ENCODE data around the gene MYCBP. TPM values are rescaled to one million over a fixed set of nuclear protein-coding genes. Genes with fewer than 3 reads are reported as not detected.
A peak's percentile ranks its signal among the peaks of the same experiment; 100 is the strongest.

Gene MYCBP
- total RNA-seq (2021; fragmentation: NEBNext Ultra II Directional; extraction: Animal tissue kit (Norgen Biotek cat#: 25700)): 36.8 and 38.2 TPM in 2 replicates
- polyA plus RNA-seq (2011; rRNA removed): 13.0 and 22.4 TPM in 2 replicates
- polyA plus RNA-seq (2011; cell fraction: cytosol; rRNA removed): 16.4 TPM
- polyA plus RNA-seq (2011; cell fraction: nucleus; rRNA removed): 5.4 TPM
- 14.2 to 19.4 TPM (median 16.0 TPM) in 4 replicates for polyA plus RNA-seq (2012, experiment 1 of 2)
- polyA plus RNA-seq (2012, experiment 2 of 2): 7.4 TPM
- 40.9 TPM for polyA plus RNA-seq (2013, experiment 1 of 2)
- 40.7 TPM for polyA plus RNA-seq (2013, experiment 2 of 2)
- 13.4 and 15.4 TPM in 2 replicates for polyA minus RNA-seq (2011; rRNA and poly(A)+ RNA removed)
- polyA minus RNA-seq (2011; cell fraction: cytosol; rRNA and poly(A)+ RNA removed): 10.9 TPM
- polyA minus RNA-seq (2011; cell fraction: nucleus; rRNA and poly(A)+ RNA removed): 3.5 TPM
- long read RNA-seq, experiment 1, transcript MYCBP-204 (4 exons, 819 nt): minor isoform, 7 of 37 reads
- long read RNA-seq, experiment 1, transcript MYCBP-201 (5 exons, 2,818 nt): major isoform, 27 of 37 reads
- long read RNA-seq, experiment 1, partial matches to known transcripts: 3 of 37 reads
- long read RNA-seq, experiment 1, other reads (novel, unspliced or antisense): 0 of 37 reads
- long read RNA-seq, experiment 2, transcript MYCBP-201 (5 exons, 2,818 nt): major isoform, 40 of 45 reads
- long read RNA-seq, experiment 2, partial matches to known transcripts: 0 of 45 reads
- long read RNA-seq, experiment 2, other reads (novel, unspliced or antisense): 3 of 45 reads

- peak; percentile 96 to 99 for DNase-seq (ENCODE audit: low read depth in 1 of 2, low spot score in 2 of 2)
- Histone ChIP-seq H2AFZ (ENCODE audit: low read length) (peak within 1 kb of the TSS; percentile 54), H3K9ac (replicated peaks in 1 of 4; ENCODE audit: extremely low read depth in 1 of 4, low read depth in 3 of 4, low read length in 3 of 4) (peak within 1 kb of the TSS; percentile 15 to 65 (median 53); a peak in 6 of 7 replicates), H3K14ac (ENCODE audit: insufficient read length) (no peak within 1 kb of the TSS), H2BK12ac (ENCODE audit: low read depth, low read length) (no peak within 1 kb of the TSS), H3K79me1 (ENCODE audit: low read depth, low read length) (no peaks in the 10 kb centered on the region), H3K23ac (ENCODE audit: insufficient read length) (no peak within 1 kb of the TSS), H3K4me2 (ENCODE audit: insufficient read depth in 1 of 2, low read depth in 2 of 2, low read length in 2 of 2) (peak within 1 kb of the TSS; percentile 71 to 82), H2BK20ac (ENCODE audit: low read length) (no peak within 1 kb of the TSS), H4K20me1 (replicated peaks in 1 of 2; ENCODE audit: control insufficient read depth in 1 of 2, insufficient read depth in 2 of 2, low read length in 2 of 2) (no peaks in the 10 kb centered on the region), H3K27ac (ENCODE audit: low read depth, low read length) (no peak within 1 kb of the TSS), H4K91ac (replicated peaks; ENCODE audit: insufficient read length, low read length) (peak within 1 kb of the TSS; percentile 2), H4K8ac (ENCODE audit: extremely low read depth, insufficient read depth, low read length) (0 out of 2 replicates have a peak within 1 kb of the TSS, but pooled peaks have one; percentile 57), H3K27me3 (replicated peaks in 1 of 4; ENCODE audit: control insufficient read depth in 3 of 4, extremely low read depth in 1 of 4, insufficient read depth in 3 of 4, low read length in 3 of 4) (no peaks in the 10 kb centered on the region), H2BK15ac (ENCODE audit: low read length) (no peak within 1 kb of the TSS), H3K36me3 (ENCODE audit: control insufficient read depth in 2 of 4, insufficient read depth in 4 of 4, low read length in 3 of 4) (no peaks in the 10 kb centered on the region), H3K79me2 (ENCODE audit: control insufficient read depth in 1 of 2, insufficient read depth in 2 of 2, low read length in 2 of 2) (no peaks in the 10 kb centered on the region; a peak in 1 of 4 replicates), H3K18ac (ENCODE audit: extremely low read depth, low read length) (no peak within 1 kb of the TSS), H2AK5ac (ENCODE audit: low read depth, low read length) (no peak within 1 kb of the TSS; the same call in 1 of the 2 replicates), H3K56ac (replicated peaks; ENCODE audit: insufficient read length, low read depth, low read length) (no peak within 1 kb of the TSS), H3K23me2 (ENCODE audit: low read depth, low read length) (peaks cover 6% of the 10 kb centered on the region; the same call in 1 of the 2 replicates), H2BK5ac (ENCODE audit: low read depth, low read length) (no peak within 1 kb of the TSS), H3K9me3 (ENCODE audit: insufficient read depth in 2 of 2, low read depth in 1 of 2, low read length in 1 of 2) (no peaks in the 10 kb centered on the region), H3K4me1 (replicated peaks in 1 of 4; ENCODE audit: control insufficient read depth in 3 of 4, insufficient read depth in 4 of 4, low read length in 3 of 4) (peaks cover 0 to 3% (median under 1%) of the 10 kb centered on the region in 4 experiments; a peak in 3 of 7 replicates), H3K4me3 (ENCODE audit: extremely low read depth in 1 of 4, insufficient read depth in 2 of 4, low read depth in 3 of 4, low read length in 4 of 4) (peak within 1 kb of the TSS; percentile 68 to 78 (median 72)), H2BK120ac (replicated peaks; ENCODE audit: low read depth, low read length) (no peak within 1 kb of the TSS), H4K5ac (ENCODE audit: insufficient read length, low read depth, low read length) (no peak within 1 kb of the TSS), H3K4ac (replicated peaks; ENCODE audit: insufficient read length, low read depth, low read length) (no peak within 1 kb of the TSS)
- FAIRE-seq: no peak
- CTCF ChIA-PET (ENCODE audit: partially characterized antibody): interaction anchor here (1.1 to 1.3 kb wide), 4 partner anchors 8 to 212 kb away, joined by 3 to 5 read pairs (median 4); partner anchors contain the start of gene GJA9
- 3% methylated on average over 56 of the region's 69 CpGs; no CpG with 5 or more reads in 1 of the 2 experiments for WGBS, 2 experiments (ENCODE audit: extremely low coverage in 1 of 2, insufficient coverage in 1 of 2, insufficient read length in 1 of 2, insufficient replicate concordance in 2 of 2, low coverage in 1 of 2, low lambda C conversion rate in 2 of 2, missing lambda C conversion rate in 1 of 2)
- POLR2A ChIA-PET (ENCODE audit: partially characterized antibody): interaction anchor here (0.8 to 1.9 kb wide), 7 partner anchors 13 to 153 kb away, joined by 3 to 6 read pairs (median 4); partner anchors contain the start of gene NDUFS5
- TF ChIP-seq EZH2 (IDR thresholded peaks at IDR 0.05; ENCODE audit: low read depth, low read length, severe bottlenecking) (no peak), CBX8 (IDR thresholded peaks at IDR 0.05; ENCODE audit: borderline replicate concordance, low read depth, low read length) (no peak), SIX5 (IDR thresholded peaks at IDR 0.05; ENCODE audit: low read depth, low read length) (no peak), CTBP2 (IDR thresholded peaks at IDR 0.05; ENCODE audit: borderline replicate concordance, insufficient read depth, insufficient read length, low read length) (peak; percentile 52), POU5F1 (IDR thresholded peaks at IDR 0.05; ENCODE audit: low read depth, low read length) (no peak), PHF8 (conservative IDR thresholded peaks at IDR 0.05; ENCODE audit: low read depth, low read length) (0 out of 2 replicates have a peak, but pooled peaks have one; percentile 39)
These were observed at the start of gene MYCBP for GRCh38 chr1:38873027-38873969. TSS of gene MYCBP (minus strand) at chr1:38873348. CDS start at chr1:38873305, 43 bp downstream.
